Hepatocyte (in vitro differentiated cells): ENCODE measurements around the gene TBC1D24. TPM values are rescaled to one million over a fixed set of nuclear protein-coding genes. Genes with fewer than 3 reads are reported as not detected.

Experiments used
- DNase-seq: peaks from one replicate; pipeline ENCODE4 v3.0.0-alpha.2; 2016; ENCODE audit warnings: low spot score
- H2AFZ ChIP-seq: fragments of 200-600 bp; sonication (generic); 2 replicates; pipeline ENCODE4 v1.6.0; 2016; ENCODE audit warnings: antibody characterized with exemption, mild to moderate bottlenecking
- H3K27ac ChIP-seq: fragments of 200-600 bp; sonication (generic); 2 replicates; pipeline ENCODE4 v1.5.1; 2016; ENCODE audit warnings: mild to moderate bottlenecking
- H3K27me3 ChIP-seq: fragments of 200-600 bp; sonication (generic); 2 replicates; pipeline ENCODE4 v1.6.1; 2016
- H3K36me3 ChIP-seq: fragments of 200-600 bp; sonication (generic); replicated peaks from 2 replicates; pipeline ENCODE4 v1.5.1; 2016; ENCODE audit warnings: low read depth; ENCODE audit not compliant: insufficient read depth
- H3K4me1 ChIP-seq: fragments of 200-600 bp; sonication (generic); 2 replicates; pipeline ENCODE4 v1.5.1; 2016; ENCODE audit warnings: mild to moderate bottlenecking, moderate library complexity; ENCODE audit not compliant: insufficient read depth
- H3K4me2 ChIP-seq: fragments of 200-600 bp; sonication (generic); 2 replicates; pipeline ENCODE4 v1.6.0; 2016
- H3K4me3 ChIP-seq: fragments of 200-600 bp; sonication (generic); 2 replicates; pipeline ENCODE4 v1.5.1; 2016; ENCODE audit warnings: mild to moderate bottlenecking
- H3K79me2 ChIP-seq: fragments of 200-600 bp; sonication (generic); 2 replicates; pipeline ENCODE4 v1.6.0; 2017; ENCODE audit warnings: mild to moderate bottlenecking
- H3K9me2 ChIP-seq: fragments of 200-600 bp; sonication (generic); replicated peaks from 2 replicates; pipeline ENCODE4 v1.6.0; 2017; ENCODE audit warnings: mild to moderate bottlenecking; ENCODE audit not compliant: insufficient read depth
- H3K9me3 ChIP-seq: fragments of 200-600 bp; sonication (generic); 2 replicates; pipeline ENCODE4 v1.5.1; 2016; ENCODE audit warnings: low read depth, mild to moderate bottlenecking
- H4K20me1 ChIP-seq: fragments of 200-600 bp; sonication (generic); 2 replicates; pipeline ENCODE4 v1.6.0; 2016; ENCODE audit warnings: mild to moderate bottlenecking; ENCODE audit not compliant: insufficient read depth, poor library complexity, severe bottlenecking
- EZH2 ChIP-seq: fragments of 200-600 bp; sonication (generic); IDR thresholded peaks from 2 replicates; pipeline ENCODE4 v1.6.1; 2016; ENCODE audit warnings: antibody characterized with exemption, mild to moderate bottlenecking, borderline replicate concordance
- EZH2phosphoT487 ChIP-seq: fragments of 200-600 bp; sonication (generic); IDR thresholded peaks from one replicate; pipeline ENCODE4 v1.6.1; 2018; ENCODE audit warnings: antibody characterized with exemption, mild to moderate bottlenecking, low read depth, moderate library complexity; ENCODE audit not compliant: unreplicated experiment, severe bottlenecking
- WGBS: methylation state at CpG from one replicate; pipeline ENCODE4 v1.1.6; 2016; ENCODE audit warnings: low lambda C conversion rate; ENCODE audit errors: missing lambda C conversion rate; 5-methylcytosine and 5-hydroxymethylcytosine counted together
- polyA plus RNA-seq: library from polyadenylated mRNA; unstranded; fragments of >200 nt; fragmentation: Nextera tagmentation; extraction: Ambion mirVana; gene quantifications from 2 replicates; pipeline ENCODE4 v1.2.1, GENCODE V29; 2016
- total RNA-seq: library from RNA; depleted of rRNA; stranded (reverse); fragments of >200 nt; gene quantifications from 2 replicates; pipeline ENCODE4 v1.2.3, GENCODE V29; 2014
- TF ChIP-seq, protein P1 (sequence below): fragments of 200-600 bp; sonication (generic); IDR thresholded peaks from 2 replicates; pipeline ENCODE4 v1.5.1; 2016; ENCODE audit warnings: antibody characterized with exemption, mild to moderate bottlenecking; ENCODE audit not compliant: poor library complexity

TBC1D24 gene
- total and polyA plus RNA-seq, 2 experiments from 2014 or later, result 8.3 to 13.6 TPM

GRCh38 chr16:2512735-2513404 is 37.9 kb downstream of the TBC1D24 start:
- TF ChIP-seq EZH2 (no peak), EZH2phosphoT487 (no peak)
- TF ChIP-seq, protein P1, sequence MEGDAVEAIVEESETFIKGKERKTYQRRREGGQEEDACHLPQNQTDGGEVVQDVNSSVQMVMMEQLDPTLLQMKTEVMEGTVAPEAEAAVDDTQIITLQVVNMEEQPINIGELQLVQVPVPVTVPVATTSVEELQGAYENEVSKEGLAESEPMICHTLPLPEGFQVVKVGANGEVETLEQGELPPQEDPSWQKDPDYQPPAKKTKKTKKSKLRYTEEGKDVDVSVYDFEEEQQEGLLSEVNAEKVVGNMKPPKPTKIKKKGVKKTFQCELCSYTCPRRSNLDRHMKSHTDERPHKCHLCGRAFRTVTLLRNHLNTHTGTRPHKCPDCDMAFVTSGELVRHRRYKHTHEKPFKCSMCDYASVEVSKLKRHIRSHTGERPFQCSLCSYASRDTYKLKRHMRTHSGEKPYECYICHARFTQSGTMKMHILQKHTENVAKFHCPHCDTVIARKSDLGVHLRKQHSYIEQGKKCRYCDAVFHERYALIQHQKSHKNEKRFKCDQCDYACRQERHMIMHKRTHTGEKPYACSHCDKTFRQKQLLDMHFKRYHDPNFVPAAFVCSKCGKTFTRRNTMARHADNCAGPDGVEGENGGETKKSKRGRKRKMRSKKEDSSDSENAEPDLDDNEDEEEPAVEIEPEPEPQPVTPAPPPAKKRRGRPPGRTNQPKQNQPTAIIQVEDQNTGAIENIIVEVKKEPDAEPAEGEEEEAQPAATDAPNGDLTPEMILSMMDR, result no peak
- H2AFZ ChIP-seq, result peak overlapping the region; percentile 71

DNA sequence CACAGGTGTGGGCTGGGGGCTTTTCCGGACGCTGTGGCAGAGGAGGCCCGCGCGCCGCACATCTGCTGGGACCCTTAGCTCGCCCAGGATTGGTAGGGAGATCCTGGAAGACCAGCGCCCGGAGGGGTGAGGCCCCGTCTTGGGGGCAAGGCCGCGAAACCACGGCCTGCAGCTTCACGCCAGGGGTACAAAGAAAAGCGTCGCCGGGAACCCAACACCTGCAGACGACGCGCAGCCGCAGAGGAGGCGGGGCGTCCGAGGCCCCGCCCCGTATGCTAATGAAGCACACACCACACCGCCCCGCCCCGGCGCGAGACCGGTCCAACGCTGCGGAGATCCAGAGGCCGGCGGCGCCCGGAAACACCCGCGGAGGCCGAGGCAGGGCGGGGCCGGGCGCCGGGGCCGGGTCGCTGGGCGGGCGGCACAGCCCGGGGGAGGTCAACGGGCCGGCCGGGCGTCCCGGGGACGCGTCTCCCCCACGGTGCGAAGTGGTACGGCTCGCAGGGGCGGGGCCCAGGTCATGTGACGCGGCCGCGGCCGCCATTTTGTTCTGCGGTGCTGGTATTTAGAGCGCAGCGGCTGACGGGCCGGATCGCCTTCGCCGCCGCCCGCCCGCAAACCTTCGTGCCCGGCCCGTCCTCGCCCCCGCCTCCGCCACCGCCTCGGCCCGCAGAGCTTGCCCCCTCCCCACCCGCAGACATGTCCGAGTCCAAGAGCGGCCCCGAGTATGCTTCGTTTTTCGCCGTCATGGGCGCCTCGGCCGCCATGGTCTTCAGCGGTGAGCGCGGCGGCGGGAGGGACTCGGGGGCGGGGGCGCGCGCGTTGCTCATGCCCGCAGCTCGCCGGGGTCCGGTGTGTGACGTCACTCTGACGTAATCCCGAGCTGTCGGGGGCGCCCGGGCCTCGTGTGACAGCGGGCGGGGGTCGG is 38.7 kb downstream of the TBC1D24 start, which contains the start of gene ATP6V0C:
Gene ATP6V0C, plus strand, starts transcription at position 548 of the 928 bp plus-strand sequence. Its CDS starts 152 bp downstream, at position 700.
- peak within 1 kb of the TSS; percentile 100 for H3K27ac ChIP-seq
- no peaks in the 10 kb centered on the region for H3K36me3 ChIP-seq
- peak; percentile 98 for DNase-seq
- under 1% methylated on average over 37 of the region's 122 CpGs for WGBS
- peaks cover 29% of the 10 kb centered on the region for H3K4me1 ChIP-seq
- H3K9me3 ChIP-seq, result no peaks in the 10 kb centered on the region
- peaks cover 49% of the 10 kb centered on the region for H3K79me2 ChIP-seq
- peak within 1 kb of the TSS; percentile 98 for H3K4me2 ChIP-seq
- H3K27me3 ChIP-seq, result no peaks in the 10 kb centered on the region
- H2AFZ ChIP-seq, result peak within 1 kb of the TSS; percentile 71
- no peak for TF ChIP-seq EZH2phosphoT487
- peak within 1 kb of the TSS; percentile 99 for H3K4me3 ChIP-seq
- H3K9me2 ChIP-seq, result no peaks in the 10 kb centered on the region
- H4K20me1 ChIP-seq, result peaks cover 44% of the 10 kb centered on the region

More at GRCh38 chr16:2512735-2513404, 37.9 kb downstream of the TBC1D24 start:
- Histone ChIP-seq H3K9me3 (no peaks in the 10 kb centered on the region), H3K4me2 (peak overlapping the region; percentile 98), H3K9me2 (no peaks in the 10 kb centered on the region), H4K20me1 (peaks cover 36% of the 10 kb centered on the region), H3K79me2 (peaks cover 41% of the 10 kb centered on the region), H3K27me3 (no peaks in the 10 kb centered on the region), H3K36me3 (no peaks in the 10 kb centered on the region), H3K4me3 (no peak overlapping the region), H3K4me1 (peaks cover 29% of the 10 kb centered on the region), H3K27ac (peak overlapping the region; percentile 100)
- 41% methylated on average over 15 of the region's 15 CpGs for WGBS
- no peak for DNase-seq

GRCh38 chr16:2514333-2515179 is 39.6 kb downstream of the TBC1D24 start:
- WGBS, result 5% methylated on average over 18 of the region's 63 CpGs
- peak overlapping the region; percentile 100 for H3K27ac ChIP-seq
- peaks cover 58% of the 10 kb centered on the region for H3K79me2 ChIP-seq
- peaks cover 32% of the 10 kb centered on the region for H3K4me1 ChIP-seq
- no peak overlapping the region for H2AFZ ChIP-seq
- TF ChIP-seq EZH2phosphoT487 (no peak), EZH2 (no peak)
- TF ChIP-seq, protein P1, result no peak
- peak; percentile 64 for DNase-seq
- H3K9me2 ChIP-seq, result no peaks in the 10 kb centered on the region
- H3K36me3 ChIP-seq, result no peaks in the 10 kb centered on the region
- H4K20me1 ChIP-seq, result peaks cover 53% of the 10 kb centered on the region
- H3K27me3 ChIP-seq, result no peaks in the 10 kb centered on the region
- H3K9me3 ChIP-seq, result no peaks in the 10 kb centered on the region
- peak overlapping the region; percentile 98 for H3K4me2 ChIP-seq
- H3K4me3 ChIP-seq, result peak overlapping the region; percentile 99
